Endothelial cell of umbilical vein (primary cell): ENCODE results near the gene CXXC4. TPM values are rescaled to one million over a fixed set of nuclear protein-coding genes. Genes with fewer than 3 reads are reported as not detected.
A peak's percentile ranks its signal among the peaks of the same experiment; 100 is the strongest.

Experiments used
- BruUV-seq: library from RNA; stranded (reverse); fragments of 400-500 nt; replicated peaks from 2 replicates; lab custom pipeline; 2021; lab: Mats Ljungman, UMichigan
- CTCF ChIA-PET: fragments of 300-600, 350-600 bp; sonication (Branson Sonifier 250); formaldehyde crosslinking; loops from one replicate; lab custom pipeline; 2021; ENCODE audit warnings: antibody characterized with exemption, inconsistent platforms; lab: Charles Lee
- POLR2A ChIA-PET: fragments of 300-600, 350-600 bp; sonication (Branson Sonifier 250); formaldehyde crosslinking; loops from one replicate; lab custom pipeline; 2021; ENCODE audit warnings: antibody characterized with exemption, inconsistent platforms; lab: Charles Lee
- DNase-seq: peaks from one replicate; pipeline ENCODE4 v3.0.0-alpha.2; 2011; ENCODE audit warnings: low read depth, low spot score
- FAIRE-seq: peaks from 2 replicates; lab custom pipeline; 2011; peaks lifted over from hg19 to GRCh38; lab: Jason Lieb, UNC
- H2AFZ ChIP-seq: 2 replicates; pipeline ENCODE4 v1.6.0; 2012; ENCODE audit warnings: low read depth, low read length, control low read depth, inconsistent platforms
- H3K27ac ChIP-seq: 2 replicates; pipeline ENCODE4 v1.5.1; 2011; ENCODE audit warnings: low read depth, mild to moderate bottlenecking, control low read depth, low read length, moderate library complexity; ENCODE audit not compliant: insufficient read depth
- H3K27me3 ChIP-seq, 2 experiments: 2 replicates each; pipeline versions ENCODE4 v1.6.0 to v1.6.1; 2011; ENCODE audit warnings: low read length in 2 of 2, mixed read lengths in 1 of 2; ENCODE audit not compliant: control insufficient read depth in 2 of 2, insufficient read depth in 2 of 2
- H3K36me3 ChIP-seq, 2 experiments: 2 replicates in 1 of 2; 3 replicates in 1 of 2; pipeline ENCODE4 v1.5.1; 2011; ENCODE audit warnings: low read length in 2 of 2, mild to moderate bottlenecking in 1 of 2, moderate library complexity in 1 of 2; ENCODE audit not compliant: control insufficient read depth in 2 of 2, insufficient read depth in 2 of 2; ENCODE audit errors: extremely low read depth in 1 of 2
- H3K4me1 ChIP-seq: 3 replicates; pipeline ENCODE4 v1.5.1; 2011; ENCODE audit warnings: mild to moderate bottlenecking, low read length; ENCODE audit not compliant: control insufficient read depth, insufficient read depth; ENCODE audit errors: extremely low read depth
- H3K4me2 ChIP-seq: 2 replicates; pipeline ENCODE4 v1.6.1; 2011; ENCODE audit warnings: low read length, control low read depth, mixed read lengths; ENCODE audit not compliant: insufficient read depth
- H3K4me3 ChIP-seq, 3 experiments: fragments of 200-600 bp in 1 of 3; sonication (generic), shearing (Covaris generic) in 1 of 3; replicated peaks in 1 of 3; 2 replicates each; pipeline ENCODE4 v1.5.1; 2011 to 2016; ENCODE audit warnings: control low read depth in 3 of 3, low read length in 3 of 3, mild to moderate bottlenecking in 2 of 3, inconsistent platforms in 1 of 3, low read depth in 1 of 3, moderate library complexity in 1 of 3; ENCODE audit not compliant: insufficient read depth in 1 of 3
- H3K79me2 ChIP-seq: 2 replicates; pipeline ENCODE4 v1.6.0; 2012; ENCODE audit warnings: low read length, inconsistent platforms; ENCODE audit not compliant: control insufficient read depth, insufficient read depth
- H3K9ac ChIP-seq: replicated peaks from 2 replicates; pipeline ENCODE3; 2011; ENCODE audit warnings: low read length, control low read depth; ENCODE audit not compliant: insufficient read depth; ENCODE audit errors: extremely low read depth
- H3K9me1 ChIP-seq: replicated peaks from 3 replicates; pipeline ENCODE4 v1.6.0; 2011; ENCODE audit warnings: mild to moderate bottlenecking, low read length; ENCODE audit not compliant: control insufficient read depth, insufficient read depth; ENCODE audit errors: extremely low read depth
- H3K9me3 ChIP-seq: replicated peaks from 2 replicates; pipeline ENCODE4 v1.5.1; 2012; ENCODE audit warnings: low read length, inconsistent platforms; ENCODE audit not compliant: control insufficient read depth, insufficient read depth
- H4K20me1 ChIP-seq: replicated peaks from 2 replicates; pipeline ENCODE3; 2011; ENCODE audit warnings: mild to moderate bottlenecking, low read length; ENCODE audit not compliant: control insufficient read depth, insufficient read depth; ENCODE audit errors: extremely low read depth
- EZH2 ChIP-seq: IDR thresholded peaks from 2 replicates; pipeline ENCODE4 v1.6.1; 2012; ENCODE audit warnings: borderline replicate concordance, low read depth, mild to moderate bottlenecking, moderate library complexity, low read length, inconsistent platforms; ENCODE audit not compliant: severe bottlenecking
- FOS ChIP-seq: IDR thresholded peaks from 2 replicates; pipeline ENCODE4 v1.6.1; 2011; ENCODE audit warnings: mild to moderate bottlenecking, low read length, moderate library complexity, borderline replicate concordance; ENCODE audit not compliant: insufficient read depth
- GATA2 ChIP-seq: IDR thresholded peaks from 2 replicates; pipeline ENCODE4 v1.7.0; 2011; ENCODE audit warnings: low read depth, mild to moderate bottlenecking, moderate library complexity, mixed read lengths, low read length; ENCODE audit not compliant: insufficient read length, insufficient read depth
- JUN ChIP-seq: IDR thresholded peaks from 2 replicates; pipeline ENCODE4 v1.6.1; 2011; ENCODE audit warnings: borderline replicate concordance, low read depth; ENCODE audit not compliant: insufficient read length, insufficient read depth
- MYC ChIP-seq: IDR thresholded peaks from one replicate; pipeline ENCODE4 v1.6.1; 2011; ENCODE audit warnings: mild to moderate bottlenecking, low read depth, low read length
- POLR2A ChIP-seq: IDR thresholded peaks from 2 replicates; pipeline ENCODE4 v1.6.1; 2012; ENCODE audit warnings: low read depth, mild to moderate bottlenecking, control low read depth, low read length
- POLR2AphosphoS5 ChIP-seq: IDR thresholded peaks from 2 replicates; pipeline ENCODE4 v1.6.1; 2012; ENCODE audit warnings: low read depth, mild to moderate bottlenecking, control low read depth, low read length, moderate library complexity; ENCODE audit not compliant: insufficient read depth
- dilution Hi-C: fragments of 300-500 bp; cut with MboI; formaldehyde crosslinking; loops from one replicate; pipeline ENCODE4 v1.15.0; 2019; ENCODE audit warnings: low sequenced_read_pairs; ENCODE audit not compliant: extremely low pct_ligation_motif_present
- intact Hi-C: fragments of 100-400 bp; cut with micrococcal nuclease; formaldehyde crosslinking; loops from one replicate; pipeline ENCODE4 v1.10.0; 2022
- polyA plus RNA-seq, 4 experiments: library from polyadenylated mRNA; depleted of rRNA in 3 of 4; stranded (reverse) in 3 of 4; unstranded in 1 of 4; fragments of >200 nt; gene quantifications; 2 replicates each; pipeline versions ENCODE4 v1.2.1 to v1.2.3, GENCODE V29; 2011 to 2012; ENCODE audit warnings: missing spikeins in 1 of 4
- total RNA-seq: library from RNA; stranded (reverse); gene quantifications from 2 replicates; pipeline ENCODE4 v1.2.3, GENCODE V29; 2021
- TF ChIP-seq, protein P1 (sequence below), 2 donors: IDR thresholded peaks; 1 replicate in 1 of 2; 2 replicates in 1 of 2; pipeline ENCODE4 v1.5.1; 2011; ENCODE audit warnings: low read length in 2 of 2, mild to moderate bottlenecking in 2 of 2, moderate library complexity in 2 of 2, control low read depth in 1 of 2, inconsistent platforms in 1 of 2, low read depth in 1 of 2; ENCODE audit not compliant: insufficient read depth in 1 of 2; ENCODE audit errors: extremely low read depth in 1 of 2
- TF ChIP-seq, protein P2 (sequence below): IDR thresholded peaks from 2 replicates; pipeline ENCODE4 v1.6.1; 2011; ENCODE audit not compliant: insufficient read depth, insufficient read length

The CXXC4 gene
- total and polyA plus RNA-seq, 2 donors (not counting 3 experiments of a cell fraction or from before 2014, with no cell fraction given) = not detected

DNA sequence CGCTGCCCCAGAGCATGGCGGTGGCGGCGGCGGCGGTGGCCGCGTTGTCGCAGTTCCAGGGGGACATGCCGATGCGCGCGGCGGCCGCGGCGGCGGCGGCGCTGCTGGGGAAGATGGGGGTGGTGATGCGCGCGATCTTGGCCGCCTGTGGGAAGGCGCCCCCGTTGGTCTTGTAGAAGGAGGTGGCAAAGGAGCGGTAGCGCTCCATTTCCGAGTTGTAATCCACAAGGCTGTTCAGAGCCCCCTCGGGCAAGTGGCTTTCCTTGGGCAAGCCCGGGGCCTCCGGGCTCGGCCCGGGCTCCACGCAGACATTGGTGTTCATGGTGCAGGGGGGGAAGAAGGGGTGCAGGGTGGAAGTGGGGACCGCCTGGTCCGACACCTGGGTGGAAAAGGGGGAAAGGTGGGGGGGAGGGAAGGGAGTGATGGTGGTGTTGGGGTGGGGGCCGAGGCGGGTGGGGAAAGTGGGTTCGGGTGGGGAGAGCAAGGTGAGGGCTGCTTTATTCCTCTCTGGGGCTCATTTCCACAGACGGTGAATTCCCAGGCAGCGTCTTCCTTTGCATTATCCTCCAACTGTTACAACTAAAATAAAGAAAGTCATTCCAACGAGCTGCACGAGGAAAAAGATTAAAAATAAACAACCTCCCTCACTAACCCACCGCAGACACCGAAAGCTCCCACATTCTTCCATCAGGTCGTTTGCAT lies 3.1 kb downstream of the CXXC4 start:
- Histone ChIP-seq H3K36me3 (no peaks in the 10 kb centered on the region), H3K4me3 (peak overlapping the region; percentile 27 to 50 (median 40)), H4K20me1 (no peaks in the 10 kb centered on the region), H3K27me3 (peaks cover 9 to 41% of the 10 kb centered on the region in 2 experiments), H2AFZ (peak overlapping the region; percentile 88), H3K27ac (no peak overlapping the region), H3K9me1 (no peaks in the 10 kb centered on the region), H3K9ac (no peak overlapping the region), H3K79me2 (no peaks in the 10 kb centered on the region), H3K4me1 (peaks cover 11% of the 10 kb centered on the region), H3K9me3 (no peaks in the 10 kb centered on the region), H3K4me2 (peak overlapping the region; percentile 70)
- no peak for FAIRE-seq
- intact Hi-C loops = no loop called here
- no TSS peak for BruUV-seq
- DNase-seq = no peak
- TF ChIP-seq GATA2 (no peak), FOS (no peak), MYC (no peak), EZH2 (no peak), JUN (no peak), POLR2A (no peak), POLR2AphosphoS5 (no peak)
- TF ChIP-seq, protein P1, sequence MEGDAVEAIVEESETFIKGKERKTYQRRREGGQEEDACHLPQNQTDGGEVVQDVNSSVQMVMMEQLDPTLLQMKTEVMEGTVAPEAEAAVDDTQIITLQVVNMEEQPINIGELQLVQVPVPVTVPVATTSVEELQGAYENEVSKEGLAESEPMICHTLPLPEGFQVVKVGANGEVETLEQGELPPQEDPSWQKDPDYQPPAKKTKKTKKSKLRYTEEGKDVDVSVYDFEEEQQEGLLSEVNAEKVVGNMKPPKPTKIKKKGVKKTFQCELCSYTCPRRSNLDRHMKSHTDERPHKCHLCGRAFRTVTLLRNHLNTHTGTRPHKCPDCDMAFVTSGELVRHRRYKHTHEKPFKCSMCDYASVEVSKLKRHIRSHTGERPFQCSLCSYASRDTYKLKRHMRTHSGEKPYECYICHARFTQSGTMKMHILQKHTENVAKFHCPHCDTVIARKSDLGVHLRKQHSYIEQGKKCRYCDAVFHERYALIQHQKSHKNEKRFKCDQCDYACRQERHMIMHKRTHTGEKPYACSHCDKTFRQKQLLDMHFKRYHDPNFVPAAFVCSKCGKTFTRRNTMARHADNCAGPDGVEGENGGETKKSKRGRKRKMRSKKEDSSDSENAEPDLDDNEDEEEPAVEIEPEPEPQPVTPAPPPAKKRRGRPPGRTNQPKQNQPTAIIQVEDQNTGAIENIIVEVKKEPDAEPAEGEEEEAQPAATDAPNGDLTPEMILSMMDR (IDR thresholded peaks at IDR 0.05; ENCODE audit: extremely low read depth in 1 of 2, insufficient read depth in 1 of 2, low read depth in 1 of 2, low read length in 2 of 2) = no peak
- TF ChIP-seq, protein P2, sequence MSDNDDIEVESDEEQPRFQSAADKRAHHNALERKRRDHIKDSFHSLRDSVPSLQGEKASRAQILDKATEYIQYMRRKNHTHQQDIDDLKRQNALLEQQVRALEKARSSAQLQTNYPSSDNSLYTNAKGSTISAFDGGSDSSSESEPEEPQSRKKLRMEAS = no peak
- CTCF ChIA-PET = no interaction called here
- dilution Hi-C loops = no loop called here
- POLR2A ChIA-PET = no interaction called here
